OCI-LY3 (cell line): ENCODE results near the gene MFSD6.

ENCODE experiments used
- H2AFZ ChIP-seq: fragments of 200-600, 300-600 bp; shearing (Covaris generic); 2 replicates; pipeline ENCODE4 v1.6.0; 2014; ENCODE audit warnings: antibody characterized with exemption, low read depth, low read length
- H3K27ac ChIP-seq: fragments of 200-600, 300-600 bp; sonication (generic); 2 replicates; pipeline ENCODE4 v1.5.1; 2014; ENCODE audit warnings: mild to moderate bottlenecking, low read length, moderate library complexity, mixed read lengths
- H3K27me3 ChIP-seq: fragments of 200-600, 300-600 bp; sonication (generic); 2 replicates; pipeline ENCODE4 v1.6.1; 2014; ENCODE audit warnings: low read depth, low read length, mixed read lengths
- H3K36me3 ChIP-seq: fragments of 200-600, 300-600 bp; sonication (generic); replicated peaks from 2 replicates; pipeline ENCODE3; 2014; ENCODE audit warnings: low read depth, low read length, mixed read lengths
- H3K4me1 ChIP-seq: fragments of 300-600, 200-600 bp; sonication (generic); 2 replicates; pipeline ENCODE4 v1.6.1; 2014; ENCODE audit warnings: low read length, mixed read lengths
- H3K4me2 ChIP-seq: fragments of 200-600, 300-600 bp; sonication (generic); 2 replicates; pipeline ENCODE4 v1.6.1; 2014; ENCODE audit warnings: low read length, mixed read lengths
- H3K4me3 ChIP-seq: fragments of 300-600, 200-600 bp; sonication (generic); 2 replicates; pipeline ENCODE4 v1.5.1; 2014; ENCODE audit warnings: antibody characterized with exemption, mild to moderate bottlenecking, low read length, moderate library complexity
- H3K79me2 ChIP-seq: fragments of 300-600, 200-600 bp; shearing (Covaris generic); 2 replicates; pipeline ENCODE4 v1.6.1; 2014; ENCODE audit warnings: mild to moderate bottlenecking, low read length, mixed read lengths
- H3K9ac ChIP-seq: fragments of 300-600, 200-600 bp; shearing (Covaris generic); 2 replicates; pipeline ENCODE4 v1.6.0; 2014; ENCODE audit warnings: mild to moderate bottlenecking, low read length, moderate library complexity
- H3K9me3 ChIP-seq: fragments of 200-600, 300-600 bp; shearing (Covaris generic); 2 replicates; pipeline ENCODE4 v1.6.1; 2014; ENCODE audit warnings: low read length, mixed read lengths; ENCODE audit not compliant: insufficient read depth
- H4K20me1 ChIP-seq: fragments of 200-600, 300-600 bp; sonication (generic); 2 replicates; pipeline ENCODE4 v1.6.1; 2016; ENCODE audit warnings: low read length, mixed read lengths; ENCODE audit not compliant: insufficient read depth
- EZH2phosphoT487 ChIP-seq: fragments of 200-600 bp; shearing (Covaris generic); IDR thresholded peaks from 2 replicates; pipeline ENCODE4 v1.6.1; 2018; ENCODE audit warnings: antibody characterized with exemption, mixed run types, low read depth
- TF ChIP-seq, protein P1 (sequence below): fragments of 200-600, 300-600 bp; sonication (generic); IDR thresholded peaks from 2 replicates; pipeline ENCODE4 v1.5.1; 2014; ENCODE audit warnings: antibody characterized with exemption, low read length, low read depth

Gene MFSD6

DNA sequence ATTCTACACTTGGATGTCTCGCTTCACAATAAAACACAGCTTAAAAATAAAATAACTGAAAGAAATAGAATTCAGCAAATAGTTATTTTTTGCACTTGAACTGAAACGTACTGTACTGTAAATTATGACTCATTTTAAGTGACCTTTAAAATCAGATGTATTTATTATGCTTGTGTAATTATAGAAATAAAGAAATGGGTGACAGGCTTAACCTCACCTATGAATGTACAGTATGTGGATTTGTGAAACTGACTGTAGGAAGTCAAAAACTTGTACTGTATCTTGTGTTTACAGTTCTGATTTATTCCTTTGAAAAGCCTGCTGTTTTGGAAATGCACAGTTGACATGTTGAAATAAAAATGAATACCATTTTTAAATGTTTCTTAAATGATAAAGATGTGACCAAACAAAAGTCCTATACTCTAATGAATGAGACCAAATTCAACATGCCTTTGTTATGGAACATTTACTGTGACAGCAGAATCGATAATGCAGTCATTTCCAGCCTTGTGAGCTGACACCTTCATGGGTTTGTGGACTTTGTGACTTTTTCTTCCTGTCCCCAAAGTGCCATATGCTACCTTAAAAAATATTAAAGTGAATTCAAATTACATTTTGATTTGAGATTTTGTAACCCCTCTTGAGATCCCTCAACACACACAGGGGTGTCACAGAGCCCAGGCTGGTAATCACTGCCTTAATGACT is 93.7 kb downstream of the MFSD6 start:
- Histone ChIP-seq H3K4me3 (no peak overlapping the region), H3K27me3 (no peaks in the 10 kb centered on the region), H3K4me1 (no peaks in the 10 kb centered on the region), H2AFZ (no peak overlapping the region), H3K9me3 (no peaks in the 10 kb centered on the region), H3K27ac (no peak overlapping the region), H3K79me2 (no peaks in the 10 kb centered on the region), H3K36me3 (peaks cover 19% of the 10 kb centered on the region), H3K9ac (no peak overlapping the region), H3K4me2 (no peak overlapping the region), H4K20me1 (no peaks in the 10 kb centered on the region)
- TF ChIP-seq EZH2phosphoT487, result no peak
- TF ChIP-seq, protein P1, sequence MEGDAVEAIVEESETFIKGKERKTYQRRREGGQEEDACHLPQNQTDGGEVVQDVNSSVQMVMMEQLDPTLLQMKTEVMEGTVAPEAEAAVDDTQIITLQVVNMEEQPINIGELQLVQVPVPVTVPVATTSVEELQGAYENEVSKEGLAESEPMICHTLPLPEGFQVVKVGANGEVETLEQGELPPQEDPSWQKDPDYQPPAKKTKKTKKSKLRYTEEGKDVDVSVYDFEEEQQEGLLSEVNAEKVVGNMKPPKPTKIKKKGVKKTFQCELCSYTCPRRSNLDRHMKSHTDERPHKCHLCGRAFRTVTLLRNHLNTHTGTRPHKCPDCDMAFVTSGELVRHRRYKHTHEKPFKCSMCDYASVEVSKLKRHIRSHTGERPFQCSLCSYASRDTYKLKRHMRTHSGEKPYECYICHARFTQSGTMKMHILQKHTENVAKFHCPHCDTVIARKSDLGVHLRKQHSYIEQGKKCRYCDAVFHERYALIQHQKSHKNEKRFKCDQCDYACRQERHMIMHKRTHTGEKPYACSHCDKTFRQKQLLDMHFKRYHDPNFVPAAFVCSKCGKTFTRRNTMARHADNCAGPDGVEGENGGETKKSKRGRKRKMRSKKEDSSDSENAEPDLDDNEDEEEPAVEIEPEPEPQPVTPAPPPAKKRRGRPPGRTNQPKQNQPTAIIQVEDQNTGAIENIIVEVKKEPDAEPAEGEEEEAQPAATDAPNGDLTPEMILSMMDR, result no peak

DNA sequence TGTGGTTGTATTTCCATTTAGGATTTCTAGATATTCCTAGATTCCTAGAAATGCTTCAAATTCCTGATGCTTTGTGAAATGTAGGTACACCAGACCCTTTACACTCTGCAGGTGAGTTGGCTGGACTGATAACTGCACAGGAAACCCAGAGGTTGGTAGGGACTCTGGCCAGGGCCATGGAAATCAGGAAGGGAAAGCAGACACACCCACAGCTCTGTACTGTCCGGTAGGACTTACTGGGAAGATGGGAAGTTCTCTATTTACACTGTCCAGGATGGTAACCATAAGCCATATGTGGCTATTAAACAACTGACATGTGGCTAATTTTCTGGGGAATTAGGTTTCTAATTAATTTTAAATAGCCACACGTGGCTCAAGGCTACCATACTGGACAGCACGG is 94.9 kb downstream of the MFSD6 start:
- no peak overlapping the region for H3K4me2 ChIP-seq
- no peak overlapping the region for H3K4me3 ChIP-seq
- H4K20me1 ChIP-seq, result no peaks in the 10 kb centered on the region
- TF ChIP-seq, protein P1, result no peak
- TF ChIP-seq EZH2phosphoT487, result no peak
- H3K9ac ChIP-seq, result no peak overlapping the region
- H3K4me1 ChIP-seq, result no peaks in the 10 kb centered on the region
- H3K79me2 ChIP-seq, result no peaks in the 10 kb centered on the region
- H3K36me3 ChIP-seq, result peaks cover 19% of the 10 kb centered on the region
- no peak overlapping the region for H2AFZ ChIP-seq
- H3K9me3 ChIP-seq, result no peaks in the 10 kb centered on the region
- H3K27ac ChIP-seq, result no peak overlapping the region
- no peaks in the 10 kb centered on the region for H3K27me3 ChIP-seq

DNA sequence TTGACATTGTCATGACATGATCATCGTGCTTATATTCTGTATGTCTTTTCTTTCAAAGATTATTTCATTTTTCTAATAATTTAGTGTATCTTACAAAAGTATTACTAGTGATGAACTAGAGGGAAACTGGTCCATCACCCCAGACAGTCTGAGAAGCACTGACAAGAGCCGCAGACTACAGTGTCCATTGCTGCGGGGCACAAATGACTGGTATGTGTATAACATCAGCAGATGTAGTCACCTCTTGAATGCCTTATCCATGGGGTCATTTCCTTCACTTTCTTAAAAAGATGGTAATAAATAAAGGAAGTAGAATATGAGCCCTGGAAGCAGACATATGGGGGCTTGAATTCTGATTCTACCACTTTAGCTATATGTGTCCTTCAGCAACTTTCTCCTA is 96.8 kb downstream of the MFSD6 start:
- H3K27ac ChIP-seq, result no peak overlapping the region
- H2AFZ ChIP-seq, result no peak overlapping the region
- H3K79me2 ChIP-seq, result no peaks in the 10 kb centered on the region
- peaks cover 22% of the 10 kb centered on the region for H3K36me3 ChIP-seq
- no peaks in the 10 kb centered on the region for H4K20me1 ChIP-seq
- H3K4me1 ChIP-seq, result no peaks in the 10 kb centered on the region
- H3K9me3 ChIP-seq, result no peaks in the 10 kb centered on the region
- H3K4me2 ChIP-seq, result no peak overlapping the region
- H3K27me3 ChIP-seq, result no peaks in the 10 kb centered on the region
- no peak for TF ChIP-seq EZH2phosphoT487
- TF ChIP-seq, protein P1, result no peak
- H3K9ac ChIP-seq, result no peak overlapping the region
- H3K4me3 ChIP-seq, result no peak overlapping the region

DNA sequence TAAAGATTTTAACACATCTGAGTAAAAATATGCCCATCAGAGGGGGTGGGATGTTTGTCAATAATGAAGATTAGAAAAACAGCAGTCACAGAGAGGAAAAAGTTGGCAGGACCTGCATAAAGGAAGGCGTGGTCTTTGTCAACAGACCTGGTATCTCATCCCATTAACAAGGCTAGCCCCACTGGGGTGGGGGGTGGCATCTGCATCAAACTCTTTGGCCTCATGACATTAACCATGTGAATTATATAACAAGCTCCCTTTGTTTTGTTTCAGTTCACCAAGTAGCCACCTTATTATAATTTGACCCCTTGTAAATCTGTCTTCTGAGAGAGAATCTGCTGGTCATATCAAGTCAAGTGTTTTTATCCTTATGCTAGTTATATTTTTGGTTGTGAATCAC is 97.5 kb downstream of the MFSD6 start:
- Histone ChIP-seq H4K20me1 (no peaks in the 10 kb centered on the region), H3K4me3 (no peak overlapping the region), H3K79me2 (no peaks in the 10 kb centered on the region), H3K4me2 (no peak overlapping the region), H3K4me1 (no peaks in the 10 kb centered on the region), H3K9me3 (no peaks in the 10 kb centered on the region), H3K36me3 (peaks cover 20% of the 10 kb centered on the region), H3K9ac (no peak overlapping the region), H2AFZ (no peak overlapping the region), H3K27me3 (no peaks in the 10 kb centered on the region), H3K27ac (no peak overlapping the region)
- TF ChIP-seq, protein P1, result no peak
- no peak for TF ChIP-seq EZH2phosphoT487
